Measurements from ENCODE around the gene MAPKAP1.

GRCh38 chr9:125495172-125496119 lies 211.6 kb downstream of the MAPKAP1 start:
- TF ChIP-seq CTCF (IDR thresholded peaks at IDR 0.05; ENCODE audit: low read depth, low read length, poor library complexity, severe bottlenecking): no peak
- TF ChIP-seq EZH2phosphoT487 (IDR thresholded peaks at IDR 0.05; ENCODE audit: borderline replicate concordance, low read length): no peak
